SK-N-MC (cell line): ENCODE measurements around the gene THADA.

ENCODE experiments used
- DNase-seq: peaks from one replicate; pipeline ENCODE4 v3.0.0-alpha.2; 2011; ENCODE audit warnings: low read depth, low spot score
- H3K27ac ChIP-seq: fragments of 200-600 bp; sonication (generic); 2 replicates; pipeline ENCODE4 v1.5.1; 2016; ENCODE audit warnings: mixed run types
- H3K36me3 ChIP-seq: fragments of 200-600 bp; sonication (generic); 2 replicates; pipeline ENCODE4 v1.6.1; 2017; ENCODE audit warnings: antibody characterized with exemption, low read length, mixed read lengths; ENCODE audit not compliant: insufficient read depth
- H3K4me3 ChIP-seq: fragments of 200-600 bp; sonication (generic); 2 replicates; pipeline ENCODE4 v1.5.1; 2016
- H3K9ac ChIP-seq: fragments of 200-600 bp; sonication (generic); 2 replicates; pipeline ENCODE4 v1.8.0; 2017; ENCODE audit warnings: mixed run types, mixed read lengths; ENCODE audit not compliant: insufficient read length
- H3K9me3 ChIP-seq: fragments of 200-600 bp; sonication (generic); 2 replicates; pipeline ENCODE4 v1.6.1; 2017; ENCODE audit warnings: low read depth, mild to moderate bottlenecking, antibody characterized with exemption, low read length, moderate library complexity, mixed read lengths
- EZH2 ChIP-seq: fragments of 200-600 bp; sonication (generic); IDR thresholded peaks from one replicate; pipeline ENCODE4 v1.6.1; 2017; ENCODE audit warnings: antibody characterized with exemption
- FOXP2 ChIP-seq: optimal IDR thresholded peaks from 2 replicates; pipeline ENCODE3; 2011; ENCODE audit warnings: mild to moderate bottlenecking, moderate library complexity; ENCODE audit not compliant: insufficient read depth; ENCODE audit errors: extremely low read length, control extremely low read depth
- POLR2AphosphoS5 ChIP-seq: IDR thresholded peaks from 2 replicates; pipeline ENCODE4 v1.6.1; 2012; ENCODE audit warnings: mild to moderate bottlenecking, low read depth, low read length, borderline replicate concordance

Gene THADA

DNA sequence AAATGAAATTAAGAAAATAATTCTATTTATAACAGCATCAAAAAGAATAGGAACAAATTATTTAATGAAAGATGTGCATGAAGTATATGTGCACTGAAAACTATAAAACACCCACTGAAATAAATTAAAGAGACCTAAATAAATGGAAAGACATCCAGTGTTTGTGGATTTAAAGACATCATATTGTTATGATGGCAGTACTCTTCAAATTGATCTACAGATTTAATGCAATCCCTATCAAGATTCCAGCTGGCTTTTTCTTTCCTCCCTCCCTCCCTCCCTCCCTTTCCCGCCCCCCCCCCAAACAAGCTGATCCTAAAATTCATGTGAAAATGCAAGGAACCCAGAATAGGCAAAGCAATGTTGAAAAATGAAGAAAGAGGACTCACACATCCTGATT lies 285.9 kb downstream of the THADA start:
- DNase-seq, result no peak
- no peak for TF ChIP-seq FOXP2
- Histone ChIP-seq H3K36me3 (no peaks in the 10 kb centered on the region), H3K9ac (no peak overlapping the region), H3K9me3 (no peaks in the 10 kb centered on the region), H3K27ac (no peak overlapping the region), H3K4me3 (no peak overlapping the region)

- no peaks in the 10 kb centered on the region for H3K9me3 ChIP-seq
Measured at GRCh38 chr2:43307973-43308372, 287.9 kb downstream of the THADA start.

GRCh38 chr2:43307046-43307445 lies 288.8 kb downstream of the THADA start:
- no peaks in the 10 kb centered on the region for H3K9me3 ChIP-seq
- no peak for DNase-seq
- no peak overlapping the region for H3K4me3 ChIP-seq
- H3K36me3 ChIP-seq, result no peaks in the 10 kb centered on the region
- no peak overlapping the region for H3K27ac ChIP-seq
- no peak for TF ChIP-seq POLR2AphosphoS5
- no peak for TF ChIP-seq FOXP2
- no peak for TF ChIP-seq EZH2
- no peak overlapping the region for H3K9ac ChIP-seq

More at GRCh38 chr2:43307973-43308372, 287.9 kb downstream of the THADA start:
- no peak for DNase-seq
- Histone ChIP-seq H3K36me3 (no peaks in the 10 kb centered on the region), H3K4me3 (no peak overlapping the region), H3K9ac (no peak overlapping the region), H3K27ac (no peak overlapping the region)
- TF ChIP-seq FOXP2, result no peak
- no peak for TF ChIP-seq POLR2AphosphoS5
- TF ChIP-seq EZH2, result no peak

DNA sequence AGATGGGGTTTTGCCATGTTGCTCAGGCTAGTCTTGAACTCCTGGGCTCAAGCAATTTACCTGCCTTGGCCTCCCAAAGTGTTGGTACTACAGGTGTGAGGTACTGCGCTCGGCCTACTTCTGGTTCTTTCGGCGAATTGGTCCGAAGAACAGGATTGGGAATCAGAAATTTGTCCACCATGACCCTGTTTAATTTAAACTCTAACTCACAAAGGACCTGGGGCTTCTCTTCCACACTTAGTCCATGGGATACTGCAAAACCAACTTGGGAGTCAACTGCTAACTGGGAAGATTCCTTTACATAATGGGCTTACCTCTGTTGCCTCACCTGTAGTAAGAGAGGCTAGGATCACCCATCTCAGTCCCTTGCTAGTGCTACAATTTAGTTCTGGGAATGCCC lies 289.6 kb downstream of the THADA start:
- no peaks in the 10 kb centered on the region for H3K9me3 ChIP-seq
- no peaks in the 10 kb centered on the region for H3K36me3 ChIP-seq
- DNase-seq, result no peak
- no peak overlapping the region for H3K4me3 ChIP-seq
- TF ChIP-seq FOXP2 (no peak), POLR2AphosphoS5 (no peak), EZH2 (no peak)
- H3K27ac ChIP-seq, result no peak overlapping the region
- no peak overlapping the region for H3K9ac ChIP-seq

- Histone ChIP-seq H3K27ac (no peak overlapping the region), H3K4me3 (no peak overlapping the region), H3K9ac (no peak overlapping the region), H3K36me3 (no peaks in the 10 kb centered on the region), H3K9me3 (no peaks in the 10 kb centered on the region)
- TF ChIP-seq EZH2, result no peak
- no peak for TF ChIP-seq FOXP2
- no peak for TF ChIP-seq POLR2AphosphoS5
- no peak for DNase-seq
Measured at GRCh38 chr2:43305517-43305916, 290.3 kb downstream of the THADA start.

DNA sequence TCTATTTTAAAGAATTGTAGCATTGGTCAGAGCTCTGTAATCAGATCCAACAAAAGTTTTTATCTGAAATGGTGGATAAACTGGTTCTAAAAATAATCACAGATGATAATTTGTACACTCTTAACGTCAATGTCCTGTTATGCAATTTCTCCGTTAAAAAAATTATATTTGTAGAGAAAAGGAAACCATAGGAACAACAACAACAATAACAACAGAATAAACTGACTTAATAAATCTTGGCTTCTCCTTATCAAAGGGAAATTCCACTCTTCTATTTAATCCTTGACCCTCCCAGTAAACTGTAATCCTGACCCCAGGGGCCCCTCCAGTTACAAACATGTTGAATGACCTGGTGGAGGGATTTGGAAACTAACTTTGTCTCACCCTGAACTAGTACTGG lies 290.8 kb downstream of the THADA start:
- Histone ChIP-seq H3K27ac (no peak overlapping the region), H3K36me3 (no peaks in the 10 kb centered on the region), H3K9me3 (no peaks in the 10 kb centered on the region), H3K9ac (no peak overlapping the region), H3K4me3 (no peak overlapping the region)
- no peak for DNase-seq
- no peak for TF ChIP-seq FOXP2
- TF ChIP-seq POLR2AphosphoS5, result no peak
- TF ChIP-seq EZH2, result no peak

- Histone ChIP-seq H3K9me3 (no peaks in the 10 kb centered on the region), H3K36me3 (no peaks in the 10 kb centered on the region), H3K9ac (no peak overlapping the region), H3K4me3 (no peak overlapping the region), H3K27ac (no peak overlapping the region)
- DNase-seq, result no peak
- TF ChIP-seq FOXP2, result no peak
- TF ChIP-seq POLR2AphosphoS5, result no peak
- no peak for TF ChIP-seq EZH2
Measured at GRCh38 chr2:43303889-43304288, 291.9 kb downstream of the THADA start.

GRCh38 chr2:43302961-43303494 lies 292.8 kb downstream of the THADA start:
- no peak for DNase-seq
- H3K36me3 ChIP-seq, result no peaks in the 10 kb centered on the region
- H3K9me3 ChIP-seq, result no peaks in the 10 kb centered on the region
- H3K27ac ChIP-seq, result no peak overlapping the region
- H3K9ac ChIP-seq, result no peak overlapping the region
- H3K4me3 ChIP-seq, result no peak overlapping the region
- no peak for TF ChIP-seq POLR2AphosphoS5
- TF ChIP-seq EZH2, result no peak
- no peak for TF ChIP-seq FOXP2

- Histone ChIP-seq H3K9me3 (no peaks in the 10 kb centered on the region), H3K27ac (no peak overlapping the region), H3K4me3 (no peak overlapping the region), H3K36me3 (no peaks in the 10 kb centered on the region), H3K9ac (no peak overlapping the region)
- DNase-seq, result no peak
- TF ChIP-seq FOXP2 (no peak), POLR2AphosphoS5 (no peak), EZH2 (no peak)
Measured at GRCh38 chr2:43302182-43302960, 293.5 kb downstream of the THADA start.
